Lower leg skin (tissue), 4 donors: ENCODE results near the gene LRCOL1. TPM values are rescaled to one million over a fixed set of nuclear protein-coding genes. Genes with fewer than 3 reads are reported as not detected.

Experiments used
- DNase-seq, 2 donors: peaks; one replicate each; pipeline ENCODE4 v3.0.0-alpha.2; 2019; ENCODE audit warnings: low spot score in 2 of 2
- H3K4me3 ChIP-seq: fragments of 200-600 bp; sonication (generic); 2 replicates; pipeline ENCODE4 v1.5.1; 2017; ENCODE audit warnings: mild to moderate bottlenecking, low read depth; ENCODE audit not compliant: poor library complexity, severe bottlenecking
- CTCF ChIP-seq, 3 donors: fragments of 450-650 bp; IDR thresholded peaks; one replicate each; pipeline ENCODE4 v1.5.1; 2016; ENCODE audit warnings: antibody characterized with exemption in 3 of 3, mild to moderate bottlenecking in 3 of 3, moderate library complexity in 2 of 3
- POLR2A ChIP-seq, 2 donors: fragments of 450-650 bp; IDR thresholded peaks; one replicate each; pipeline ENCODE4 v1.6.1; 2016 to 2017; ENCODE audit warnings: antibody characterized with exemption in 2 of 2, mild to moderate bottlenecking in 1 of 2, moderate library complexity in 1 of 2
- WGBS, 2 donors: methylation state at CpG; one replicate each; pipeline ENCODE4 v1.1.5; 2018; 5-methylcytosine and 5-hydroxymethylcytosine counted together
- intact Hi-C: fragments of 100-400 bp; cut with DNase I; formaldehyde crosslinking; loops from one replicate; pipeline ENCODE4 v1.15.0; 2023; ENCODE audit warnings: low total_unique reads
- microRNA-seq, 2 donors: library from miRNA; unstranded; fragments of <30 nt; microRNA quantifications; one replicate each; pipeline ENCODE4, GENCODE V29; 2016; ENCODE audit warnings: borderline replicate concordance in 2 of 2, borderline number of aligned reads in 1 of 2
- total RNA-seq, 4 donors: library from RNA; depleted of rRNA; stranded (reverse); fragments of >200 nt; gene quantifications; one replicate each; pipeline ENCODE4 v1.1.0, GENCODE V29; 2016

Gene LRCOL1
- total RNA-seq, 4 donors from 2014 or later = not detected

- intact Hi-C loops = no loop called here
- no peak overlapping the region for H3K4me3 ChIP-seq
- TF ChIP-seq CTCF (IDR thresholded peaks at IDR 0.05) = no peak
- TF ChIP-seq POLR2A (IDR thresholded peaks at IDR 0.05) = no peak
- DNase-seq = no peak
- 90% methylated on average over 31 to 52 of the region's 53 CpGs for WGBS, 2 donors
Measured at GRCh38 chr12:132554845-132555630, 55.3 kb downstream of the LRCOL1 start.

Small RNAs within 50 kb of the gene (microRNA-seq; reads per million reads assigned to microRNA genes)
- gene MIR6763 = 0.57 to 2.0 reads per million in 2 donors

Other genes with a start within 250 kb of the LRCOL1 start
- gene FBRSL1, start 120.4 kb downstream of the LRCOL1 start, total RNA-seq = 100 to 1,000 TPM in 1 of 4 donors, 10 to 100 TPM in 3; 15.5 to 250 (median 19.6) TPM
- not detected for gene P2RX2, start 8.2 kb upstream of the LRCOL1 start, total RNA-seq
- gene POLE, start 76.8 kb upstream of the LRCOL1 start, total RNA-seq = 10 to 100 TPM; 25.8 to 66.0 (median 36.9) TPM
- gene PXMP2, start 77.0 kb upstream of the LRCOL1 start, total RNA-seq = 10 to 100 TPM; 13.7 to 33.4 (median 19.1) TPM
- 10 to 100 TPM; 28.1 to 54.6 (median 32.8) TPM for gene PGAM5, start 100.3 kb upstream of the LRCOL1 start, total RNA-seq
- 10 to 100 TPM; 57.9 to 94.5 (median 60.5) TPM for gene ANKLE2, start 151.2 kb upstream of the LRCOL1 start, total RNA-seq
- gene GOLGA3, start 218.3 kb upstream of the LRCOL1 start, total RNA-seq = 10 to 100 TPM; 44.5 to 81.0 (median 74.7) TPM